Lower leg skin (tissue), 3 donors: ENCODE measurements around the gene PARM1.

Source experiments
- POLR2A ChIP-seq, 2 donors: fragments of 450-650 bp; IDR thresholded peaks; one replicate each; pipeline ENCODE4 v1.6.1; 2016 to 2017; ENCODE audit warnings: antibody characterized with exemption in 2 of 2, mild to moderate bottlenecking in 1 of 2, moderate library complexity in 1 of 2
- TF ChIP-seq, protein P1 (sequence below), 3 donors: fragments of 450-650 bp; IDR thresholded peaks; one replicate each; pipeline ENCODE4 v1.5.1; 2016; ENCODE audit warnings: antibody characterized with exemption in 3 of 3, mild to moderate bottlenecking in 3 of 3, moderate library complexity in 2 of 3

DNA sequence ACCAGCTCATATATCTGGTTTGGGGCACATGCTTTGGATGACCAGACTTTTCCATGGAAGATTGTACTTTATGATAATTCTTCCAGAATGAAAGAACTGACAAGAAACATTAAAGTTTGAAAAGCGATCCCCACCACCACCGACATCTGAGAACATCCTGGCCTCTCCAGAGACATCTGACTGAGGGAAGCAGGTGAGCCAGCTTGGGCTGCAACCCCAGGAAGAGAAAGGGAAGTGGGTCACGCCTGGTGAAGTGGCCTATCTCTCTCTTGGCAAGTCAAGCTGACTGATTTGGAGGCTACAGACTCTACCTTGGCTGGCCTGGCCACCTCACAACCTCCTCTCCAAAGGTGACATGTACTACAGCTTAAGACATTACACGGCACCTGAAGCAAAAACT is 20.7 kb downstream of the PARM1 start:
- TF ChIP-seq, protein P1, sequence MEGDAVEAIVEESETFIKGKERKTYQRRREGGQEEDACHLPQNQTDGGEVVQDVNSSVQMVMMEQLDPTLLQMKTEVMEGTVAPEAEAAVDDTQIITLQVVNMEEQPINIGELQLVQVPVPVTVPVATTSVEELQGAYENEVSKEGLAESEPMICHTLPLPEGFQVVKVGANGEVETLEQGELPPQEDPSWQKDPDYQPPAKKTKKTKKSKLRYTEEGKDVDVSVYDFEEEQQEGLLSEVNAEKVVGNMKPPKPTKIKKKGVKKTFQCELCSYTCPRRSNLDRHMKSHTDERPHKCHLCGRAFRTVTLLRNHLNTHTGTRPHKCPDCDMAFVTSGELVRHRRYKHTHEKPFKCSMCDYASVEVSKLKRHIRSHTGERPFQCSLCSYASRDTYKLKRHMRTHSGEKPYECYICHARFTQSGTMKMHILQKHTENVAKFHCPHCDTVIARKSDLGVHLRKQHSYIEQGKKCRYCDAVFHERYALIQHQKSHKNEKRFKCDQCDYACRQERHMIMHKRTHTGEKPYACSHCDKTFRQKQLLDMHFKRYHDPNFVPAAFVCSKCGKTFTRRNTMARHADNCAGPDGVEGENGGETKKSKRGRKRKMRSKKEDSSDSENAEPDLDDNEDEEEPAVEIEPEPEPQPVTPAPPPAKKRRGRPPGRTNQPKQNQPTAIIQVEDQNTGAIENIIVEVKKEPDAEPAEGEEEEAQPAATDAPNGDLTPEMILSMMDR (IDR thresholded peaks at IDR 0.05), result no peak
- no peak for TF ChIP-seq POLR2A (IDR thresholded peaks at IDR 0.05)
